ENCODE data around the gene CCM2.

CCM2 gene

DNA sequence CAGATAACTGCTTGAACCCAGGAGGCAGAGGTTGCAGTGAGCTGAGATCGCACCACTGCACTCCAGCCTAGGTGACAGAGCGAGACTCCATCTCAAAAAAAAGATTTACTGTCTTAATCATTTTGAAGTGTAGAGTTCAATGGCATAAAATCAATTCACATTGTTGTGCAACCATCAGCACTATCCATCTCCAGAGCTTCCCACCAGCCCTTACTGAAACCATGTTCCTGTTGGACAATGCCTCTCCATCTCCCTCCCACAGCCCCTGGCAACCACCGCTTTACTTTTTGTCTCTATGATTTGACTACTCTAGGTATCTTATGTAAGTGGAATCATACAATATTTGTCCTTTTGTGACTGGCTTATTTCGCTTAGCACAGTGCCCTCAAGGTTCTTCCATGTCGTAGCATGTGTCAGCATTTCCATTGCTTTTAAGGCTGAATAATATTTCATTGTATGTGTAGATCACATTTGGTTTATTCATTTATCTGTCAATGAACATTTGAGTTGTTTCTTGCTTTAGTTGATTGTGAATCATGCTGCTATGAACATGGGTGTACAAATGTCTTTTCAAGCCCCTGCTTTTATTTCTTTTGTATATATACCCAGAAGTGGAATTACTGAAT is 55.7 kb downstream of the CCM2 start:
- Histone ChIP-seq H3K4me3 (no peak overlapping the region), H3K36me3 (no peaks in the 10 kb centered on the region), H3K4me1 (no peaks in the 10 kb centered on the region), H3K9me3 (no peaks in the 10 kb centered on the region), H3K27me3 (no peaks in the 10 kb centered on the region), H3K27ac (no peak overlapping the region)
- no peak for TF ChIP-seq CTCF (IDR thresholded peaks at IDR 0.05)
- DNase-seq, result peak in 1 of 2 donors; percentile 33
- intact Hi-C loops (cut with DNase I; ENCODE audit: low total_unique reads), result no loop called here

GRCh38 chr7:45057878-45058277 is 57.9 kb downstream of the CCM2 start:
- Histone ChIP-seq H3K9me3 (no peaks in the 10 kb centered on the region), H3K4me3 (no peak overlapping the region), H3K36me3 (no peaks in the 10 kb centered on the region), H3K4me1 (no peaks in the 10 kb centered on the region), H3K27ac (no peak overlapping the region), H3K27me3 (no peaks in the 10 kb centered on the region)
- TF ChIP-seq CTCF (IDR thresholded peaks at IDR 0.05), result no peak
- no peak for DNase-seq
- intact Hi-C loops (cut with DNase I; ENCODE audit: low total_unique reads), result no loop called here

- Histone ChIP-seq H3K27me3 (no peaks in the 10 kb centered on the region), H3K36me3 (peaks cover 0 to 17% (median 17%) of the 10 kb centered on the region in 3 donors), H3K4me3 (no peak overlapping the region), H3K4me1 (no peaks in the 10 kb centered on the region), H3K27ac (no peak overlapping the region), H3K9me3 (no peaks in the 10 kb centered on the region)
- intact Hi-C loops (cut with DNase I; ENCODE audit: low total_unique reads), result no loop called here
- no peak for TF ChIP-seq CTCF (IDR thresholded peaks at IDR 0.05)
- no peak for DNase-seq
These were observed 60.3 kb downstream of the CCM2 start for GRCh38 chr7:45060295-45060694.

- Histone ChIP-seq H3K36me3 (peaks cover 0 to 28% (median 23%) of the 10 kb centered on the region in 3 donors), H3K4me1 (no peaks in the 10 kb centered on the region), H3K9me3 (no peaks in the 10 kb centered on the region), H3K4me3 (no peak overlapping the region), H3K27ac (no peak overlapping the region), H3K27me3 (no peaks in the 10 kb centered on the region)
- intact Hi-C loops (cut with DNase I; ENCODE audit: low total_unique reads), result no loop called here
- TF ChIP-seq CTCF (IDR thresholded peaks at IDR 0.05), result no peak
- no peak for DNase-seq
These were observed 61.4 kb downstream of the CCM2 start for GRCh38 chr7:45061352-45061751.

GRCh38 chr7:45061806-45062425 is 61.9 kb downstream of the CCM2 start:
- no peak overlapping the region for H3K27ac ChIP-seq
- intact Hi-C loops (cut with DNase I; ENCODE audit: low total_unique reads), result no loop called here
- H3K4me1 ChIP-seq, result no peaks in the 10 kb centered on the region
- H3K36me3 ChIP-seq, result peaks cover 0 to 33% (median 23%) of the 10 kb centered on the region in 3 donors
- TF ChIP-seq CTCF (IDR thresholded peaks at IDR 0.05), result no peak
- no peaks in the 10 kb centered on the region for H3K27me3 ChIP-seq
- H3K4me3 ChIP-seq, result no peak overlapping the region
- peak in 1 of 2 donors; percentile 15 for DNase-seq
- H3K9me3 ChIP-seq, result no peaks in the 10 kb centered on the region

Measured in tibial artery (tissue), 4 donors.